ENCODE data around the gene CCL8.

The CCL8 gene

GRCh38 chr17:34368196-34368945 is 49.1 kb downstream of the CCL8 start:
- no peak for DNase-seq

GRCh38 chr17:34368946-34369500 is 49.8 kb downstream of the CCL8 start:
- no peak for DNase-seq

- no peak for DNase-seq
Measured at GRCh38 chr17:34369571-34369970, 50.3 kb downstream of the CCL8 start.

- DNase-seq = no peak
Measured at GRCh38 chr17:34370376-34370996, 51.3 kb downstream of the CCL8 start.

GRCh38 chr17:34370997-34371395 is 51.8 kb downstream of the CCL8 start:
- DNase-seq = no peak
